Stimulated activated CD4-positive, alpha-beta T cell treated with anti-CD3 and anti-CD28 coated beads, Interleukin-2, amount 100 ng/mL, for 4 hours (primary cell): ENCODE results near the gene LCN2.
A peak's percentile ranks its signal among the peaks of the same experiment; 100 is the strongest.

Source experiments
- DNase-seq: peaks from one replicate; pipeline ENCODE4 v3.0.0-alpha.2; 2020; ENCODE audit warnings: low read depth

Gene LCN2

DNA sequence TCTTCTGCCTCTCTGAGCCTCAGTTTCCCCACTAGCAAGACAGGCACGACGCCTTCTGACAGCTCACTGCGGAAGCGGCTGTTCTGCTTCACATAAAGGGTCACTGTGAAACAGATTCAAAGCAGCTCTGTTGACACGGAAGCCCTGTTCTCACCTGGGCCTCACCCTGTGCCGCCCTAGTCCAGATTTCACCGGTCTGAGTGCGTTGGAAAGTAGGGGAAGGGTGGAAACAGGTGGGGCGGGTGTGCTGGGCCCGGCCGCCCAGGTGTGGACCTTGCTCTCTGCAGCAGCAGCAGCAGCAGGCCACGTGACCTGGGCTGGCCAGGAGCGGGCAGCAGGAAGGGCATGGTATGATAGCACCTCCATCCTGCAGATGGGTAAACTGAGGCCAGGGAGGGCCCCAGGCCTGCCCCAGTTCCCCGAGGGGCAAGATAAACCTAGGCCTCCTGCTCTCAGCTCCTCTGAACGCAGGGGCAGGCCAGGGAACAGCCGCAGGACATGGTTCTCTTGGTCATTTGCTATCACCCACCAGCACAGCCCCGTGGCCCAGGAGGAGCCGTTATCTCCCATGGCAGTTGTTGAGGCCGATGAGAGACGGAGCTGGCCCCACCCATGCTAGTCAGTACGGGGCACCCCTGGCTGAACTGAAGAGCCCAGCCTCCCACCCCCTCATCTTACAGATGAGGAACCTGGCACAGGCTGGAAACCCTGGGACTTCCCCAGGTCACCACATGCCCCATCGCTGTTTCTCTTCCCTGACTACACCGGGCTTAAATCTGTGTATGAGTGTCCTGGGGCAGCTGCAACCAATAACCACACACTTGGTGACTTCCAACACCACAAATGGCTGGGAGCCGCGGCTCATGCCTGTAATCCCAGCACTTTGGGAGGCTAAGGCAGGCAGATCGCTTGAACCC lies 33.8 kb upstream of the LCN2 start:
- no peak for DNase-seq

DNA sequence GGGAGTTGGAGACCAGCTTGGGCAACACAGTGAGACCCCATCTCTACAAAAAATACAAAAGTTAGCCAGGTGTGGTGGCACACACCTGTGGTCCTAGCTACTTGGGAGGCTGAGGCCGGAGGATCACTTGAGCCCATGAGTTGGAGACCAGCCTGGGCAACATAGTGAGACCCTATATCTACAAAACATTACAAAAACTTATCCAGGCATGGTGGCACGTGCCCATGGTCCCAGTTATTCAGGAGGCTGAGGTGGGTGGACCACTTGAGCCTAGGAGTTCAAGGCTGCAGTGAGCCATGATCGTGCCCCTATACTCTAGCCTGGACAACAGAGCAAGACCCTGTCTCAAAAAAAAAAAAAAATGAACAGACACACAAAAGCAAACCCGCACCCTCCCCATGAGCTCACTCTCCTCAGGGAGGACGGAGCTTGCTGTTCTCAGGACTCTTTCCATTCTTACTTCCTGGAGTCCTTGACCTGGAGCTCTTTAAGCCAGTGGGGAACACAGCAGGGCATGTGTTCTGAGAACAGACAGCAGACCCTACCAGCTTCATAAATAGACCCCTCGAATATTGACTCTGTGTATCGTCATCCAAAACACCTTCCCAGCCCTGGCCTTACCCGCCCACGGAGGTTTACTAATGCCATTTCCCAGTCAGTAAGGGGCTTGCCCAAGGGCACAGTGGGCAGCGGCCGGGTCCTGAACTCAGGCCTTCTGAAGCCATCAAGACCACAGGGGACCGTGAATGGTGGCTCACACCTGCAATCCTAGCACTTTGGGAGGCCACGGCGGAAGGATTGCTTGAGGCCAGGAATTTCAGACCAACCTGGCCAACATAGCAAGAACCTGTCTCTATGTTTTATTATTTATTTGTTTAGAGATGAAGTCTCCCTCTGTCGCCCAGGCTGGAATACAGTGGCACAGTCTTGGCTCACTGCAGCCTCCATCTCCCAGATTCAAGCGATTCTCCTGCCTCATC lies 32.9 kb upstream of the LCN2 start:
- no peak for DNase-seq

DNA sequence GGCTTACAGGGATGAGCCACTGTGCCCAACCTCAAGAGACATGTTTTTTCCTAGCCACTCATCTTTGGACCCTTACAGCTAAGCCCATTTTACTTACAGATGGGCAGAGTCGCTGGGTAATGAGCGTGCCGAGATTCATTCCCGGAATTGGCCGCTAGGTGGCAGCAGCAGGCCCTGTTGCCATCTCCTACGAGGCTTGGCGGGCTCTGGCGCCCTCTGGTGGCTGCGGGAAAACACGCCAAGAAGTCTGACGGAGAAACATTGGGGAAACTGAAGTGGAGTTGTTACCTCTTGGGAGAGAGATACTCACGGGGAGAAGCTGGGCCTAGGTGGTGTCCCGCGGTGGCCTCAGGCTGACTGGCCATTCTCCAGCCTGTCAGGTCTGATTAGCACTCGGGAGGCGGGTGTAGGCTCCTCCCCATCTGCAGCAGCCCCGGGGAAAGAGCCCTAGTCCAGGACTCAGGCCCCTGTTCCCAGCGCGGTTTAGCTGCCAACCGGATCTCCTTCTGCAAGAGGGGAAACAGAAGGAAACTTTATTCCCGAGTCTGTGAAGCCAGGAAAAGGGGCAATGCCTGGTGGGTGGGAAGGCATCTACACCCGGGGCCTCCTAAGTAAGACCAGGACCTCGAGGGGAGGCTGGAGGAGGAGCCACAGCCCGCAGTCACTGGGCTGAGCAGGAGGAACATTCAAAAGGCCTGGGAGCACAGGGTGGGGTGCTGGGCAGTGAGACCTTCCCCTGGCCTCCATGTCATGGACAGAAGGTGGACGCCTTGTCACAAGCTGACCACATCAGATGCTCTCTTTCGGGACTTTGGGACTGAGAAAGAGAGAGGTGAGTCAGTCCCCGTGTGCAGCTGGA lies 31.4 kb upstream of the LCN2 start:
- peak; percentile 93 for DNase-seq

DNA sequence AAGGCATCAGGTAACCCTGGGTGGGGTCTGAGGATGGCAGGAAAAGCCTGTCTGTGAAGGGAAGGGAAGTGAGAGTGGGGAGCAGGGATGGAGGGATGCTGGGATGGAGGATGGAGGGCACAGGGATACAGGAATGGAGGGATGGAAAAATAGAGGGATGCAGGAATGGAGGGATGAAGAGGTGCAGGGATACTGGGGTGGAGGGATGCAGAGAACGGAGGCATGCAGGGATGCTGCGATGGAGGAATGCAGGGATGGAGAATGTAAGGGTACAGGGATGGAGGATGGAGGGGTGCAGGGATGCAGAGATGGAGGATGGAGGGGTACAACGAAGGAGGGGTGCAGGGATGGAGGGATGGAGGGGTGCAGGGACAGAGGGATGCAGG lies 30.8 kb upstream of the LCN2 start:
- no peak for DNase-seq

DNA sequence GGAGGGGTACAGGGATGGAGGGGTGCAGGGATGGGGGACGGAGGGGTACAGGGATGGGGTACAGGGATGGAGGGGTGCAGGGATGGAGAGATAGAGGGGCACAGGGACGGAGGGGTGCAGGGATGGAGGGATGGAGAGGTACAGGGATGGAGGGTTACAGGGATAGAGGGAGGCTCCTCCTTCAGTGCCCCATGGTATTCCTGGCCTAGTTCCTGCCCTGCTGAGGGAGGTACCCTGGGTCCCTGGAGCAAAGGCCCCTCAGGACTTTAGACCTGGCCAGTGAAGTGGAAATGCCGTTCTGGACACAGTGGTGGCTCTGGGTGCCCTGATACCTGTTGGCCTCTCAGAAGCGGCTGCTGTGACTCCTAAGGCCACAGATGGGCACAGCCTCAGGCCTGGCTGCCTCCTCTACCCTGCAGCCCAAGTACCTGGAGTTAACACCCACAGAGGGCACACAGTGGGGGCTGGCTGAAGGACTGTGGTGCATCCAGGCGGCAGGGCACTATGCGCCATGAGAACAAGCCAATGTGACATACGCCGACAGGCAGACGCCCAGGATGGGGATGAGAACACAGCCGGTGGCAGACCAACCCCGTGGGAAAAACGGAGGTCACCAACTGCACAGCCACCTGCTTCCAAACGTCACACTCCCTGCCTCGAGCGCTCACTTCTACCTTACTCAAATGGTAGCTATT lies 30.1 kb upstream of the LCN2 start:
- DNase-seq: no peak

DNA sequence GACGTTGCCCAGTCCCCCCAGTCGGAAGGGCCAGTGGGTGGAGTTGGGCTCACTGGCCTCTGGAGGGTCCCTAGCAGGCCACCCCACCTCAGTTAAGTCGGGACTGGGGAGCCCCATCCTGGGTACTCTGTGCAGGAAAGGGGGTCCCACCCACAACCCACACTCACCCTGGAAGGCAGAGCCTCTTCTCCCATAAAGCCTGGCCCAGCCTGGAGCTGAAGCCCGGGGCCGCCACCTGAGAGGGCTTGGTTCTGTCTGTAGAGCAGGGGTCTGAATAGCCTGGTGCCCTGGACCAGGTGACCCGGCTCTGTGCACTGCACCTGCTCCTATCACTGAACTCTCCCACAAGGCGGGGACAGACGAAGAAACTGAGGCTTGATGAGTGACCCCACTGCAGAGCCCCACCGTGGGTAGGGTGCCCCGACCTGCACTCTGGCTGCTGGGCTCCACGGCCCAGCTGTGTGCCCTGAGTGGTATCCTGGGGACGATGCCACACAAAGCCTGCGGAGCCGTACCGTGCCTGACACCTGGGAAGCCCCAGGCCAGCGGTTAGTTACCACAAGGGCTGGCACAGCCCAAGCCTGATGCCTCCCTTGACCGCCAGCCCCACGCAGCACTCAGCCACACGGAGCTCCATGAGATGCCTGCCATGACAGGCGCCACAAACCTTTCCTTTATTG lies 29.1 kb upstream of the LCN2 start:
- DNase-seq: no peak

DNA sequence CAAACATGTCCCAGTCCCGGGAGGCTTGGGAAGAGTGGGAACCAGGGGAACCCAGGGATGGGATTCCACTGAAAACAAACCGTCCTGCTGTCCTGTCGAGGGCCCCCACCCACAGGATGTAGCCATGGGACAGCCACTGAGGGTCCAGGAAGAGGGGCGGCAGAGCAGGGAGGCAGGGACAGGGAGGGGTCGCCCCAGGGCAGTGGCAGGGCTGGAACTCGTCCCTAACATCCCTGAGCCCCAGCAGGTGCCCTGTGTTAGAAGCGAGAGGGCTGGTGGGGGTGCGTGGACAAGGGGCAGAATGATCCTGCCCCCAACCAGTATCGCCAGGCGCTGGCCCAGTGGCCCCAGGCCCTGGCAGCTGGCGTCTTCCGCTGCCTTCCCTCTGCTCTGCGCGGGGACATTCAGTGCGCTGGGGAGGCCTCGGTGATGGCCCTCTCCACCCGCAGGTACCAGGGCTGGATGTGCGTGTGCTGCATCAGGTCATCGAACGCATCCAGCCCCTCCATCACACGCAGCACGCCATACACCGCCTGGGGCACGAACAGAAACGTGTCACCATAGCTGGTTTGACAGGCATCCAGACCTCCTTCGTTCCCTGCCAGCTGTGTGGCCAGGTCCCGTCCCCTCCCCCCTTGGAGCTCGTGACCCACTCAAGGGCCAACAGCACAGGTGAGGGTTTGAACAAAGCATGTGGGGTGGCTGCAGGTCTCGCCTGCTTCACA lies 28.4 kb upstream of the LCN2 start:
- no peak for DNase-seq

DNA sequence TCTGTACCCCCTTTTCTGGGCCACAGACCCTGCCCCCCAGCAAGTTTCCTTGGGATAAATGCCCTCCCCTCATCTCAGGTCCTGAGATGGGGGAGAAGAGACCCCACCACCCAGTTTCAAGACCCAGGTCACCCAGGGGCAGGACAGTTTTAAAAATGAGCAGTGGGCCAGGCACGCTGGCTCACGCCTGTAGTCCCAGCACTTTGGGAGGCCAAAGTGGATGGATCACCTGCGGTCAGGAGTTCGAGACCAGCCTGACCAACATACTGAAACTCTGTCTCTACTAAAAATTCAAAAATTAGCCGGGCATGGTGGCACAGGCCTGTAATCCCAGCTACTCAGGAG lies 27.8 kb upstream of the LCN2 start:
- DNase-seq: no peak

DNA sequence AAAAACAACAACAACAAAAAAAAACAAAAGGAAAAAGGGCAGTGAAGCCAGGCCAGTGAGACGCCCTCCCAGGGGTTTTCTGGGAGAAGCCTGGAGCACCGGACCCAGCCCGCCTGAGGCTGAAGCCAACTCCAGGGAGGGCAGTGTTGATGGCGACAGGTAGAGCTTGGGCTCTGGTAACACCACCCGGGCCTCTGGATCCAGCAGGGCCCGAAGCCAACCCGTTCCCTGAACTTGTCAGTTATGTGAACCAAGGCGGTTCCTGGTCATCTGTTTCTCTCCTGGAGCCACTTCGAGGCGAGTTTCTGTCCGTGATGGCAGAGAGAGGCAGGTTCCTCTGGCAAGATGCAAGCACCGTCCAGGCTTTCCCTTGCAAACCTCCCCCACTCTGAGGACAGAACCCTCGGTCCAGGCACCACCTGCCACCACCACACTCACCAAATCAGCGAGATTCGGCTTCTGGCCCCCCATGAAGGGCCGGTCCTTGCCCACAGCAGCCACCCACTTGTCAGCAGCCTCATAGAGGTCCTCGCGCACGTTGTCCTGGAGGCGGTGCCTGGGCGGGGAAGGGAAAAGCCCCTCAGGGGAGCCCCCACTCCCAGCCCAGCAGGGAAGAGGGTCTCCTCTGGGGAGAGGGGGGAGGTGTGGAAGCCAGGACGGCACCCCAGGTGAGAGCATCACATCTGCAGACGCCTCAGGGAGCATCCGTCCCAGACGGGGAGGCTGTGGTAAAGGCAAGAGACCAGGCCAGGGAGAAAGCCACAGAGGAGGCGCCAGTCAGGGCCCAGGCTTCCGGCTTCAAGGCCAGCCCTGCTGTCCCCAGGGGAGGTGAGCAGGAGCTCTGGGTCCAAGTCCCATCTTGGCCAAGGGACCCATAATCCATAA lies 27.1 kb upstream of the LCN2 start:
- no peak for DNase-seq

DNA sequence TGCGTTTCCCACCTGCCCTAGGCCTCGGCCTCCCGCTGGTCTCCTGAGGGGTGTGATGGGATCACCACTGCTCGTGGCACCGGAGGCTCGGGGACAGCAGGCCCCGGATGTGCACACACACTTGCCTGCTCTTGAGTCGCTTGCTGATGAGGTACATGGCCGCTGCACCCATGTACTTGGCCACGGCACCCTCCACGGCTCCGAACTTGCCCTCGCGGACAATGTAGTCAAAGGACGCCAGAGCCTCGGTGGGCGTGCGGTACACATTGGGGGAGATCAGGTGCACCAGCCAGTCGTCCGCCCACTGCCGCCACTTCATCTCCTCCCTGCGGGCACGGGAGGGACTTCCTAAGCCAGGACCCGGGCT lies 26.5 kb upstream of the LCN2 start:
- DNase-seq: no peak

DNA sequence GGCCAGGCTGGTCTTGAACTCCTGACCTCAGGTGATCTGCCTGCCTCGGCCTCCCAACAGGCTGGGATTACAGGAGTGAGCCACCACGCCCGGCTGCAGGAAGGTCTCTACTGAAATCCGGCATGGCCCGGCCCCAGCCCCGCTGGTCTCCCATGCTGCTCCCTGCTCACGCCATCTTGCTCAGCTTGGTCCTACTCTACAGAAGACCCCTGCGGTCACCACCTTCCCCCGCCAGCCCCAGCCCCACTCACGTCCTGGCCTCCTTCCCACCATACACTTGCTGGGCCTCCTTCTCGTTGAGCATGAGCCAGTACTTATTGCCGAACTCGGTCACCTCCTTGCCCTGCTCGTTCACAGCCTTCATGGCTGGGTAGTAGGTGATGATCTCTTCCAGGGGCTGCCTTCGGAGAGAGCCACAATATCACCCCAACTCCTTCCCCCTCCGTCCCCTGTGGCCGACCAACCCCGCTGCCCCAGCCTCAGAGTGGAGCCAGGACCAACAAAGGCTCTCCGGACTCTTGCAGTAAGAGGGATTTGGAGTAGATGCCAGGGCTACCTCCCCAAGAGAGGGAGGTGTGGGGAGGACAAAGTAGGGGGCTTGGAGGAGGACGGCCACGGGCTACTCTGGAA lies 25.7 kb upstream of the LCN2 start:
- no peak for DNase-seq

DNA sequence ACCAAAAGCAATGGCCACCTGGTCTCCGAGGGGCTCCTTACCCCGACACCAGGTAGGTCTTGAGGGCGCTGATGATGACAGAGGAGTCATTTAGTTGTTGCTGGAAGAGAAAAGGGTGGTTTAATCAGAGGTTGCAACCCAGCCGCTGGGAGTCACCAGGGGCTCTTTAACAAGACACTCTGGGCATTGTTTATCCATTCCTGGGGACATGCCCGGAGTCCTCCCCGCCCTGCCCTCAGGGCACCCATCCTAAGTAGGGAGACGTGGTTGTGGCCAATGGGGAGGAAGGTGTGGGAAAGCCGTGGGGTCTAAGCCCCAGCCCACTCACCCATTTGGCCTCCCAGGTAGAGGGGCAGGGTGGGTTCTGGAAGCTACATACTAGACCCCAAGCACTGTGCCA lies 24.8 kb upstream of the LCN2 start:
- DNase-seq: no peak

DNA sequence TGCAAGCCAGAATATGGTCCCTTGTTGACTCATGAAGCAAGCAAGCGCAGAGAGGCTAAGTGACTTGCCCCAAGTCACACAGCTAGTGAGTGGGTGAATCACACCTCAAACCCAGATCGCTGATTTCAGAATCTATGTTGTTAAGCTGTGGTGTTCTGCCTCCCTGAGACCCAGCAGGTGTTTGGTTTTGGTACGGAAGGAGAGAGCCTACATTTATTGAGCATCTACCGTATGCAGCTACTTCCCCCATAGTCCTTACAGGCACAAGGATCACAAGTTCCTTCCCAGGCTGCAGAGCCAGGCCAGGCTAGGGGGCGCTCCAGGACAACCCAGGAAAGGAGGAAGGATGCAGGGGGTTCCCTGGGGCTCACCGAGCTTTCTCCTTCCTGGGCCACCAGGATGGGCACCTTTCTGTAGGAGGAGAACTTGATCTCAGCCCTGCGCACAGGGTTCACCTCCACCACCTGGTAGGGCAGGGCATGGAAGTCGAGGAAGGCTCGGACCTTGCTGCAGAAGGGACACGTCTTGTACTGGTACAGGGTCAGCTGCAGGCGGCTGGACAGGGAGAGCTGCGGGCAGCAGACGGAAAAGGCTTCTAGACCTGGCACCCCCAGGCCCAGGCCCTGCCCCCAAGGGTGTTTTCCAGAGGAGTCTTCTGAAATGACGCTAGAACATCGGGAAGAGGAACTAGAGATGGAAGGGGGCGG lies 24.2 kb upstream of the LCN2 start:
- DNase-seq: no peak

DNA sequence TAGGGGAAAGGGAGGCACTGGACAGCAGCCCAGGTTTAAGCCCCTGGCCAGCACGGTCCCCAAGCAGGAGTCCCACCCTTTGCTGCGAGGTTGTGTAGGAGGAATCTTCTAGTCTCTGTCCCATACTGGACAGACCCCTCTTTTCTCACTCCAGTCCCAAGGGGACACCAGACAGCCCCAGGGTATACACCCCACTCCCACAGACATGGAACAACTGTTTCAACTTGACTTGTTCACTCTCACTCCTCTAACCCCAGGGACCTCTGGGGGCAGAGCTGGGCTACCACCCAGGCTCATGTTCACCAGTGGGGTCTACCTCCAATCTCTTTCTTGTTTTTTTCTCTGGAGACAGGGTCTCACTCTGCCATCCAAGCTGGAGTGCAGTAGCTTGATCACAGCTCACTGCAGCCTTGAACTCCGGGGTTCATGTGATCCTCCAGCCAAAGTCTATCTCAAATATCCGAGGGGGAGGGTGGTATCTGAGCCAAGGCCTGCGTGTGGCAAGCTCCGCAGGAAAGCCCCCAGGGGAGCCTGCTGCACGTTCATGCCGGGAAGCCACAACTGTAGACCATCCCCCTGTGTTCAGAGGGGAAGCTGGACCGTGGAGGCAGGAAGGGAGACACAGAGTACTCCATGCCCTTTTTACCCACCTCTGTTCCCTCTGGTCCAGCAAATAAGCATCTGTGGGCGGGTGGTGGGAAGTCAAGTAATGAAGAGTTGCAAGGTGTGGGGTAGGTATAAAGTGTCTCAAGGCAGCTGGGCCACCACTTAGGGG lies 23.5 kb upstream of the LCN2 start:
- DNase-seq: no peak

DNA sequence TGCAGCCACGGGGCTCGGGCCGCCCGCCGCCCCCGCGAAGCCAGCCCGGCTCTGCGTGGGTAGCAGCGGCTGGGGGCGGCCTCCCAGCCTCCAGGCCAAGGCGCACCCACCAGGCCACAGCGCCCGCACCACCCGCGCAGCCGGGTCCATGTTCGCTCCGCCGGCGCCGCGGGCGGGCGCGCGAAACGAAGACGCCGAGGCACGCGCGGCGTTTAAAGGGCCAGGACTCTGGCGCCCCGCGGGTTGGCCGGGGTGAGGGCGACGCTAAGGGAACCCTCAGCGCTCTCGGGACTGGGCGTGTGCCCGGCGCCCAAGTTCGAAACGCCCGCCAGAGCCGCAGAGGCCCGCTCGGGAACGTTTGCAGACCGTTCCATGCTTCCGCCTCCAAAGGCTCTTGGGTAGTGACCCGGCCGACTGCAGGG lies 21.7 kb upstream of the LCN2 start, which contains the start of gene PTGES2:
Gene PTGES2, minus strand, starts transcription at position 162 of the 422 bp plus-strand sequence. Its CDS starts 12 bp downstream, at position 150.
- DNase-seq: peak; percentile 76

DNA sequence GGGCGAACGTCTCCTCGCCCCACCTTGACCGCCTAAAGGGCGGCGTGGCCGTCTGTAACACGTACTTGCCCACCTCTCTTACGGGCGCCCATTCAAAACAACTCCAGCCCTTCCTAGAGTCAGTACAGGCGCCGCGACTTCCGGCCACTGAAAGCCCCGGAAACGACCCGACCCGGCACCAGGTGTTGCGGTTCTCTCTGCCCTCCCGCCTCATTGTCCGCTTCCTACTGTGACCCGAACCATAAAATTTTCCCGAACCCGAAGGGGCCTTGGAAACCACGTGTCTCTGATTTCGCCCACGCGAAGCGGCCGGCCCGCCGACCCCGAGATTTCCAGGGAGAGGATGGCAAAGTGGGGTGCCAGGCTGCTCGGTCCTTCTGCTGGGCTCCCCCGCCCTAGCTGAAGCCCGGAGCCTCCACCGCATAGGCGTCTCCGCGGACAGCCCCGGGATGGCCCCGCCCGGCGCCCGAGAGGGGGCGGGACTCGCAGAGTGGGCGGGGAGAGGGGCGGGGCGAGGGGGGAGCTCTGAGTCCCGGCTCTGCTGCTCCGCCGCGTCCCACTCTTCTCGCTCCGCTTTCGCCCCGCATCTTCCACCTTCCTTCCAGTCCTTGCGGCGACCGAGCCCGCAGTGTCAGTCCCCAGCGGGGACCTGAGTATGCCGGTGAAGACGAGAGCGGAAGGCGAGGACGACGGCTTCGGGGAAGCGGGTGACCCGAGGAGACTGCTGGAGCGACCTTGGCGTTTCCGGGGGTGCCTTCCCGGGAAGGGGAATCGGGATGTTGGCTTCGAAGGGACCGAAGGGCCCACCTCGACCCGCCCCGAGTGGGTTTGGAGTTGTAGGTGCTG lies 21.0 kb upstream of the LCN2 start:
- DNase-seq: peak; percentile 76
